Endometrial microvascular endothelial cells (primary cell): ENCODE data around the gene CD82. TPM values are rescaled to one million over a fixed set of nuclear protein-coding genes. Genes with fewer than 3 reads are reported as not detected.

Source experiments
- total RNA-seq: library from RNA; depleted of rRNA; stranded (reverse); fragments of >200 nt; gene quantifications from one replicate; pipeline ENCODE4 v1.2.3, GENCODE V29; 2015; ENCODE audit errors: inconsistent ontology term

The CD82 gene
- total RNA-seq, 1 donor from 2014 or later, result 19.0 TPM

Other genes with a start within 250 kb of the CD82 start
- 21.4 TPM for gene TSPAN18, start 161.3 kb downstream of the CD82 start, total RNA-seq